Nucleus accumbens (tissue), 56 donors: ENCODE results near the gene MGAT2.
"Not testable (repeated sequence)": the region's sequence is repeated elsewhere in the genome, so short reads cannot be mapped to it uniquely, and the experiment has no call there.

Experiments
- DNase-seq, 56 donors: peaks; one replicate each; lab custom pipeline; 2025; lab: John Stamatoyannopoulos, UW

The MGAT2 gene

GRCh38 chr14:49607583-49607982 lies 13.0 kb upstream of the MGAT2 start:
- DNase-seq, result no peak

GRCh38 chr14:49612251-49612650 lies 8.3 kb upstream of the MGAT2 start:
- DNase-seq, result no peak

DNA sequence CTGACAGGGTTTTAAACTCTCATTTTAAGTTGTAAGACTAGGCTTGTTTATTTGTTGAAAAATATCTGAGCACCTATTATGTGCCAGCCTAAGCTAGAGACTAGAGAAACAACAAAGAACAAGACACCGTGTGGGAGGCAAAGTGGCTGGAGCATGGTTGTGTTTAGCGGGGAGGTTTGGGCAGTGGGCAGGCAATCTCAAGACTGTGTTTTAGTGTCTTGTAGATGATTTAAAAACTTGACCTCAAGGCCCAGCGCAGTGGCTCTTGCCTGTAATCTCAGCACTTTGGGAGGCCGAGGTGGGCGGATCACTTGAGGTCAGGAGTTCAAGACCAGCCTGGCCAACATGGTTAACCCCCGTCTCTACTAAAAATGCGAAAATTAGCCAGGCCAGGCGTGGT lies 7.9 kb upstream of the MGAT2 start:
- no peak for DNase-seq

DNA sequence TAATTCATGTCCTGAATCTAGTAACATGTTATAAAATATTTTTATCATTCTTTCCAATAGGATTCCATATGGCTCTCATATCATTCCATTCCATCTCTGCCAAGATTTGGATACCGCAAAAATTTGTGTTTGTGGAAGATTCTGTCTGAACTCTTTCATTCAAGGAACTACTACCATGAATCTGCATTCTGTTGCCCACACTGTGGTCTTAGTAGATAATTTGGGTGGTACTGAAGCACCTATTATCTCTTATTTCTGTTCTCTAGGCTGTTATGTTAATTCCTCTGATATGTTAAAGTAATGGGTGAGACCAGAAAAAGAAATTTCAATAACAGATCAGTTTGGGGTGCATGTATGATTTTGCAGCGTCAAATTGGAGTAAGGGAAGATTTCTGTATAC lies 6.4 kb upstream of the MGAT2 start:
- no peak for DNase-seq

DNA sequence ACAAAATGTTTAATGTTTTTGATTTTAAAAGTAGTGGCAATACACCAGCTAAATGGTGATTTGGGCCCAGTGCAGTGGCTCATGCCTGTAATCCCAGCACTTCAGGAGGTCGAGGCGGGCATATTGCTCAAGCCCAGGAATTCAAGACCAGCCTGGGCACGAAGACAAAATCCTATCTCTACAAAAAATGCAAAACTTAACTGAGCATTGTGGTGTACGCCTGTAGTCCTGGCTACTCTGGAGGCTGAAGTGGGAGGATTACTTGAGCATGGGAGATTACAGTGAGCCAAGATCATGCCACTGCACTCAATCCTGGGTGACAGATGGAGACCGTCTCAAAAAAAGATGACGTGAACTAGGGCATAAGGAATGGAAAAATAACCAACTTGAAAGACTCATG lies 4.8 kb upstream of the MGAT2 start:
- no peak for DNase-seq

DNA sequence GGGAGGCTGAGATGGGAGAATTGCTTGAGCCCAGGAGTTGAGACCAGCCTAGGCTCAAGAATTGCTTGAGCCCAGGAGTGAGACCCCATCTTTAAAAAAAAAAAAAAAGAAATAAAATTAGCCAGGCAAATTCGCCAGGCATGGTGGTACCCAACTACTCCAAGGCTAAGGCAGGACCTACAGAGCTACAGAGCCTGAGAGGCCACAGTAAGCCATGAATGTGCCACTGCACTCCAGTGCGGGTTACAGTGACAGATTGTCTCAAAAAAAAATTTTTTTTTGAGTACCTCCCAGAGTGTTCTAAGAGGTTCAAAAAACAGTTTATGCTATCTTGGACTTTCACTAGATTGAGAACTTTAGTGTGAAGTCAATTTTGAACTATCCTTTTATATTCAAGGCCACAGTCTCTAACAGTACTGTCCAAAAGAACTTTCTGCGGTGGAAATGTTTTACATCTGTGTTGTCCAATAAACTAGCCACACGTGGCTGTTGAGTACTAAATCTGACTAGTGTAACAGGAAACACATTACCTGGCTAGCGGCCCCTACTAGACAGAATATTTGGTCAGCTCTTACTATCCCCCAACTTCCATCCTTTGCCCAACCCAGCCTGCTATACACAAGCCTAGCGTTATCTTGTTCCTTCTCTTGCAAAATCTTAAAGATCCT lies 2.6 kb upstream of the MGAT2 start:
- no peak for DNase-seq

DNA sequence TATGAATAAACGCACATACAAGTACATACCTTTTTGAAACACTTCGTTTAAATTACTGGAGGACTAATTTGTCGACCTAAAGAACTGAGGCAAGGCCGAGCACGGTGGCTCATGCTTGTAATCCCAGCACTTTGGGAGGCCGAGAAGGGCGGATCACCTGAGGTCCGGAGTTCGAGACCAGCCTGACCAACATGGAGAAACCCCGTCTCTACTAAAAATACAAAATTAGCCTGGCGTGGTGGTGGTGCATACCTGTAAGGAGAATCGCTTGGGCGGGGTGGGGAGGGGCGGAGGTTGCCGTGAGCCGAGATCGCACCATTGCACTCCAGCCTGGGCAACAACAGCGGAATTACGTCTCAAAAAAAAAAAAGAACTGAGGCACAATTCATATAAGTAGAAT lies 1.3 kb upstream of the MGAT2 start:
- not testable (repeated sequence) for DNase-seq

GRCh38 chr14:49619730-49620129 lies 869 bp upstream of the MGAT2 start:
- DNase-seq, result no peak

DNA sequence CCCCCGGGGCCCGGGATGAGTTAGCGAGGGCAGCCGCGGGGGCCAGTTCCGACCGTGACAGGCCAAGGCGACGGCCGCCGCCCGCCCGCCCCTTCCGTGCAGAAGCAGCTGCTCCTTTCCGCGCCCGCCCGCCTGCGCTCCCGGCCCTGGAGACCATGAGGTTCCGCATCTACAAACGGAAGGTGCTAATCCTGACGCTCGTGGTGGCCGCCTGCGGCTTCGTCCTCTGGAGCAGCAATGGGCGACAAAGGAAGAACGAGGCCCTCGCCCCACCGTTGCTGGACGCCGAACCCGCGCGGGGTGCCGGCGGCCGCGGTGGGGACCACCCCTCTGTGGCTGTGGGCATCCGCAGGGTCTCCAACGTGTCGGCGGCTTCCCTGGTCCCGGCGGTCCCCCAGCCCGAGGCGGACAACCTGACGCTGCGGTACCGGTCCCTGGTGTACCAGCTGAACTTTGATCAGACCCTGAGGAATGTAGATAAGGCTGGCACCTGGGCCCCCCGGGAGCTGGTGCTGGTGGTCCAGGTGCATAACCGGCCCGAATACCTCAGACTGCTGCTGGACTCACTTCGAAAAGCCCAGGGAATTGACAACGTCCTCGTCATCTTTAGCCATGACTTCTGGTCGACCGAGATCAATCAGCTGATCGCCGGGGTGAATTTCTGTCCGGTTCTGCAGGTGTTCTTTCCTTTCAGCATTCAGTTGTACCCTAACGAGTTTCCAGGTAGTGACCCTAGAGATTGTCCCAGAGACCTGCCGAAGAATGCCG lies 699 bp downstream of the MGAT2 start:
- peak in 37 of 56 donors; percentile 3 to 84 (median 57) for DNase-seq

DNA sequence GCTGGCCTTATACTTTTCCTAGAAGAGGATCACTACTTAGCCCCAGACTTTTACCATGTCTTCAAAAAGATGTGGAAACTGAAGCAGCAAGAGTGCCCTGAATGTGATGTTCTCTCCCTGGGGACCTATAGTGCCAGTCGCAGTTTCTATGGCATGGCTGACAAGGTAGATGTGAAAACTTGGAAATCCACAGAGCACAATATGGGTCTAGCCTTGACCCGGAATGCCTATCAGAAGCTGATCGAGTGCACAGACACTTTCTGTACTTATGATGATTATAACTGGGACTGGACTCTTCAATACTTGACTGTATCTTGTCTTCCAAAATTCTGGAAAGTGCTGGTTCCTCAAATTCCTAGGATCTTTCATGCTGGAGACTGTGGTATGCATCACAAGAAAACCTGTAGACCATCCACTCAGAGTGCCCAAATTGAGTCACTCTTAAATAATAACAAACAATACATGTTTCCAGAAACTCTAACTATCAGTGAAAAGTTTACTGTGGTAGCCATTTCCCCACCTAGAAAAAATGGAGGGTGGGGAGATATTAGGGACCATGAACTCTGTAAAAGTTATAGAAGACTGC lies 1.5 kb downstream of the MGAT2 start:
- DNase-seq, result no peak

DNA sequence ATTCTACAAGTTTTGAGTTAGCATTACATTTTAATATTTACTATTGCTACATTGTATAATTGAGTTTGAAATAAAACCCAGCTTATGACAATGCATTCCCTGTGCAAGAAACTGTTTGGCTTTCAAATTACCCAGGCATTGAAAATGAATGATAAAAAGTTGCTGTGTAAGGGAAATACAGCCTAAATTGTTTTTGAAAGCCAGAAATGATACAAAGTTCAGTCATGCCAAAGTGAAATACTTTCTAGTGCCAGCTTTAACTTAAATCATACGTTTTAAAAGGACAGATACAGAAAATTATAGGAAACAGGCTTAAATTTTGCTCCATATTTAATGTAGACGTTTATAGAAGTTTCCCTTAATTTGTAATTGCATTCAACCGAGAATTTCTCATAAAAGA lies 2.8 kb downstream of the MGAT2 start:
- no peak for DNase-seq

GRCh38 chr14:49623941-49624839 lies 3.6 kb downstream of the MGAT2 start:
- no peak for DNase-seq

GRCh38 chr14:49633640-49634546 lies 13.3 kb downstream of the MGAT2 start:
- DNase-seq, result peak; percentile 39 to 95 (median 90)

DNA sequence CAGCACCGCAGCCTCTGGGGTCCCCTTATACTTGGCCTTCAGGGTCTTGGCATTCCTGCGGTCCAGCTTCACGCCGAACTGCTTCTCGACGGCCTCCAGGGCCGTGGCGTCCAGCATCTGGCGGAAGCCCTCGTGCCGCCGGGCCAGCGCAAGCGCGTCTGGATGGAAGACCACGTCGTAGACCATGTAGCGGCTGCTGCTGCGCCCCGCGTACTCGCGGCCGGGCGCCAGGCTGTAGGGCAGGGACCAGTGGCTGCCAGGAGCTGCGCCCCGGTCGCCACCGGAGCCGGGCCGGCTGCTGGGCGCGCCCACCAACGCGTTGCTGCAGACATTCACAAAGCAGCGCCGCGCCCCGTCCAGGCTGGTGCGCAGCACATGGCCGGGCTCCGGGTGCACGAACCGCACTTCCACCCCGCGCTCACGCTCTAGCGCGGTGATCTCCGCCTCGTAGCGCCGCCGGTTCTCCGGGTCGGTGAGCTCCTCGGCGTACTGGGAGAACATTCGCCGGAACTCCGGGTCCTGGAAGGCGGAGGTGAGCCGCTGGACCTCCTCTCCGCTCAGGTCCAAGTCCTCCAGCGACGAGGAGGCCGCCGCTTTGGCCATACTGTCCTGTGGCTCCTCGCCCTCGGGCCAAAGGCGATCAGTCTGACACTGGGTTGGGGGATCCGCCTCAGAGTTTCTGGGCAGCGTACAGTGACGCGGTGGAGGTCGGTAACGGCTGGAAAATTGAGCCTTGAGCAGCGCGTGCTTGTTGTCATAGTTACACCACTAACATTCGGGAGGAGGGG lies 14.1 kb downstream of the MGAT2 start, which contains the start of gene DNAAF2:
TSS of gene DNAAF2 (minus strand) at position 698 of the 788 bp plus-strand sequence. CDS start at position 603, 95 bp downstream.
- DNase-seq, result peak in 48 of 56 donors; percentile 25 to 76 (median 54)

GRCh38 chr14:49636866-49637265 lies 16.3 kb downstream of the MGAT2 start:
- DNase-seq, result no peak

DNA sequence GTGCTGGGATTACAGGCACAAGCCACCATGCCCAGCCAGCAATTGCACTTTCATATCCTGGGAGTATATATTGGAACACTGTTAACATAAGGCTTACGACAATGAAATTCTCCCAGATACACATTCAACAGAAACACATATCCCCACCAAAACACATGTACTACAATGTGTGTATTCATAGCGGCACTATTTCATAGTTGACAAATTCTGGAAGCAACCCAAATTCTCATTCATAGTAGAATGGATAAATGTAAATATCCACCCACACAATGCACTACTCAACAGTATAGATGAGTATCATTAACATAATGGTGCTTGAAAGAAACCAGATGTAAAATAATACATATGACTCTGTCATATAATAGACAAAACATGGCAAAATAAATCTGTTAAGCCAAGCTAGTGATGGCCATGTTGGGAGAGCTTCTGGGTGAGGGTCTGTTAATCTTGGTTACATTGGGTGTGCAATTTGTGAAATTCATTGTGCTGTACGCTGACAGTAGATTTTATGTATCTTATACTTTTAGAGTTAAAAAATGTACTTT lies 17.0 kb downstream of the MGAT2 start:
- DNase-seq, result no peak

DNA sequence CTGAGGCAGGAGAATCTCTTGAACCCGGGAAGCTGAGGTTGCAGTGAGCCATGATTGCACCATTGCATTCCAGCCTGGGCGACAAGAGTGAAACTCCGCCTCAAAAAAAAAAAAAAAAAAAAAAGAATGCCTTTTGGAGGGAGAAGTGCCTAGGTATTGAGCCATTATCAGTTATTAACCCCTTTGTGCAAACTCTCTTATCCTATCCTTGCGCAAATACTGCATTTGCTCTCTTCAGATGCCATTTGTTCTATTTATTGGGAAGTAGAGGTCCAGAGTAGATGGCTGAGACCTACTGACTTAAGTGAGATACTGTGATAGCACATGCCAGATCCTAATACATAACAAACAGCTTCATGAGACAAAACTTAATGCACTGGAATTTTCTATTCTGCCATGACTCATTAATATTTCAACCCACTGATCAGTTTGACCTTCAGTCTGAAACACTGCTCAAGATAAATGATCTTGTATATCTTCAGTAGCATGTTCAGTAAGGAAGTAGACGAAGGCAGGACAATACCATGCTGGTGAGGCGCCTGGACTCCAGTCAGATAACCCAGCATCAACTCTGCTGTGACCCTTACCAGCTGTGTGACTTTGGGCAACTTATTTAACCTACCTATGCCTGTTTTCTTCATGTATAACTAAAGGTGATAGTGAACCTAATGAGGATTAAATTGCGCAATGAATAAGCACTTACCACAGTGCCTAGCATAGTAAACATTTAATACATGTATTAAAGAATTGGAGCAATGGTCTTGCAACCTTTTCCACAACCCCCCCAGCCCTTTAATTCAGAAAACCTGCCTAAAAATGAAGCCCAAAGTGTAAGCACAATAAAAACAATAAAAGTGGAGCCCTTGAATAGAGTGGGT lies 20.2 kb downstream of the MGAT2 start:
- DNase-seq, result no peak
